Pulmonary artery endothelial cell (primary cell): ENCODE results near the gene PCLO. TPM values are rescaled to one million over a fixed set of nuclear protein-coding genes. Genes with fewer than 3 reads are reported as not detected.
"Not testable (repeated sequence)": the region's sequence is repeated elsewhere in the genome, so short reads cannot be mapped to it uniquely, and the experiment has no call there.

ENCODE experiments used
- DNase-seq: peaks from one replicate; pipeline ENCODE4 v3.0.0-alpha.2; 2011; ENCODE audit warnings: low read depth, low spot score
- total RNA-seq: library from RNA; depleted of rRNA; stranded (reverse); fragments of >200 nt; gene quantifications from 2 replicates; pipeline ENCODE4 v1.2.3, GENCODE V29; 2014

Gene PCLO
- total RNA-seq, 1 donor from 2014 or later, result under 0.01 TPM

GRCh38 chr7:83040484-83040883 is 122.2 kb downstream of the PCLO start:
- no peak for DNase-seq

GRCh38 chr7:83038787-83039186 is 123.9 kb downstream of the PCLO start:
- DNase-seq, result no peak

- no peak for DNase-seq
These were observed 125.8 kb downstream of the PCLO start for GRCh38 chr7:83036721-83037380.

GRCh38 chr7:83036130-83036529 is 126.6 kb downstream of the PCLO start:
- no peak for DNase-seq

GRCh38 chr7:83032195-83032594 is 130.5 kb downstream of the PCLO start:
- no peak for DNase-seq

- DNase-seq, result not testable (repeated sequence)
These were observed 138.6 kb downstream of the PCLO start for GRCh38 chr7:83023817-83024665.

GRCh38 chr7:83021032-83021431 is 141.7 kb downstream of the PCLO start:
- no peak for DNase-seq

- DNase-seq, result no peak
These were observed 142.5 kb downstream of the PCLO start for GRCh38 chr7:83020161-83020560.

- DNase-seq, result no peak
These were observed 146.8 kb downstream of the PCLO start for GRCh38 chr7:83015916-83016315.

- DNase-seq, result no peak
These were observed 148.1 kb downstream of the PCLO start for GRCh38 chr7:83014546-83014945.

- no peak for DNase-seq
These were observed 150.7 kb downstream of the PCLO start for GRCh38 chr7:83011954-83012353.

GRCh38 chr7:83005410-83005809 is 157.3 kb downstream of the PCLO start:
- DNase-seq, result no peak

- DNase-seq, result no peak
These were observed 161.2 kb downstream of the PCLO start for GRCh38 chr7:83001362-83002040.

GRCh38 chr7:82998436-82998835 is 164.2 kb downstream of the PCLO start:
- DNase-seq, result no peak

- DNase-seq, result no peak
These were observed 177.4 kb downstream of the PCLO start for GRCh38 chr7:82985144-82985802.

GRCh38 chr7:82980130-82980788 is 182.4 kb downstream of the PCLO start:
- DNase-seq, result no peak

- no peak for DNase-seq
These were observed 186.7 kb downstream of the PCLO start for GRCh38 chr7:82975811-82976468.

GRCh38 chr7:82972135-82972534 is 190.5 kb downstream of the PCLO start:
- no peak for DNase-seq

GRCh38 chr7:82965088-82966036 is 197.3 kb downstream of the PCLO start:
- DNase-seq, result no peak
